Measurements from ENCODE around the gene TFB1M.

The TFB1M gene

DNA sequence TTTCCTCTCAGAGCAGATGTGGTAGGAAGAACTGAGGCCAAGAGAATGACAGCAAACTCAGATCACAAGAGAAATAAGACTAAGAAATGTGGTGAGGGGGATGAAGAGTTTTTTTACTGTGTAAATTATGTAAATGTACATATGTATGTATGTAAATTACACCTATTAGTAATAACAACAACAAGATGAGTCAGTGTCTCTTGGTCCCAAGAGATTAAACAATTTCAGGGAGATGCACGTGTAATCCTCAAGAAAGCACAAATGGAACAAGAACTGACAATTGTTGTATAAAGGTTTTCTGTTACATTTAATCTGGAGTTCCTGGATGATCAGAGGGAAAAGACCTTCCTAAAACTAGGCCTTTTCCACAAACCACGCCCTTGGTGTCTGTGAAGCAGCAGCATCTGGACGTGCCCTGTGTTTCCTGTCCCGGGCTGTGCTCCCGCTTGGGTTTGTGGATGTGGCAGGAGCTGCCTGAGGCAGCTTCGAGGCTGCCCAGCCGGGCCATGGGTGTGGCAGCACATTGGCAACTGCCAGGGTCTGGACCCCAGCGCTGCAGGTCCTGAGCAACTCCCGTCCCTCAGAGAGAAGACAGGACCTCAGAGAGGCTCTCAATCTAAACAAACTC, 49.5 kb downstream of the TFB1M start:
- no peak overlapping the region for H3K4me3 ChIP-seq (ENCODE audit: low read depth, low read length)
- no peak for DNase-seq (ENCODE audit: low read depth)
- no peak for TF ChIP-seq CTCF (IDR thresholded peaks at IDR 0.05; ENCODE audit: insufficient read depth, low read depth, low read length, missing control alignments)

DNA sequence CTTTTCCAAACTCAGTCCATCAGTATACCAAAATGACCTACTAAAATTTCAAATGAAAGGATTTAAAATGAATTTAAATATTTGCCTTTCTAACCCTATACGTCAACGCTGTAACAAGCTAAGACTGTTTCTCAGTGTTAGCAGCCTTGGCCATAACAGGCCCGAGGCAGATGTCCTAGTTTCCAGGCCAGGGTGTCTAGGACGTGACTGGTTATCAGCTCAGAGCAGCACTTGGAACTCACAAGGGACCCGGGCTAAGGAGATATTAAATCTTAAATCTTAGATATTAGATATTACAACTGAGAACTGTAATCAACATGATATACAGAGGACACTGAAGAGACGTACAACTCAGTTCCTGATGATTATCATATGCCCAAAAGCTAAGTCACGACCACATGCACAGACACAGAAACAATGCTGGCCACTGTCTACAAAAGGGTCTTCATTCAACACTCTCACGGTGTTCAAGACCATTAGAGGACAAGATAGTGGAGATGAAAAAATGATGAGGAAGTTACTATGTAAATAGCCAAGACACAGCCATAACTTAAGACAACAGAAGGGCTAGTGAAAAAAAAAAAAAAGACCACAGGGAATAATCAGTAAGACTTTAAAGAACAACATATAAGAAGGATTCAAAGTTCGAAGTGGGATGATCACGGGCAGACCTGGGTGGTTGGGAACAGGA, 50.8 kb downstream of the TFB1M start, which contains the start of gene CLDN20:
Gene CLDN20, plus strand, starts transcription at position 641 of the 691 bp plus-strand sequence. CDS start 11,707 bp downstream, outside the sequence.
- TF ChIP-seq CTCF (IDR thresholded peaks at IDR 0.05; ENCODE audit: insufficient read depth, low read depth, low read length, missing control alignments), result no peak
- no peak for DNase-seq (ENCODE audit: low read depth)
- H3K4me3 ChIP-seq (ENCODE audit: low read depth, low read length), result no peak within 1 kb of the TSS

- H3K4me3 ChIP-seq (ENCODE audit: low read depth, low read length), result no peak overlapping the region
Observed at GRCh38 chr6:155262655-155263054, 51.6 kb downstream of the TFB1M start.

DNA sequence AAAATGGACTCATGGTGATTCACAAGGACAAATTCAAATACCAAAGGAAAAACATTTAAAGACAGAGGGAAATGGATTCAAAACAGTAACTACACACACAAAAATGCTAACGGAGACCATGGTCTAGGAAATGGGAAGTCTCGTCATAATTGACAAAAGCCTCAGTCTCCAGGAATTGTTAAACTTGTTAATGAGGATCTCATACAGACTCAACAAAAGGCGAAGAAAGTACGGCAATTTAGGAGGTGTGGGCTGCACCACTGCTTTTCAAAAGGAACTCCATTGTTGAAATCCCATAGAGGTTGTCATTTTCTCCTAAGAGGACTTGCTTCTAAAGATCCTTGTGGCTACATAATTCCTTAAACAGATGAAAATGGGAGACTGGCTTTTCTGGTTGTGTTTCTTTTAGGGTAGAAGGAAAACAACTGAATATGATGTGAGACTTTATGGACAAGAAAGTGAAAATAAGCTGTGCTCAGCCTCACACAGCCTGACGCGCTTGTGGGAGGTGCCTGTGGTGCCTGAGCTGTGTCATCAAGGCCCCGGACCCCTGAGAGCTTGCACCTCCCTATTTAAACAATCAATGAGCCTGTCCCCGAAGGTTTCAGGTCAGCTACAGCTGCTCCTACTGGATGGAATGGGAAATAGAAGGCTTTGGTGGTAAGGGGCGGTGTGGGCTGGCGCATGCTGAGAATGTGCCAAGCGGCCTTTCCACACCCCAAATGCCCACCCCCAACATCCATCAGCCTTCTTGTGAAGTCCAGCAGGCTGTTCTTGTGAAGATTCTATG, 53.0 kb downstream of the TFB1M start:
- no peak for TF ChIP-seq CTCF (IDR thresholded peaks at IDR 0.05; ENCODE audit: insufficient read depth, low read depth, low read length, missing control alignments)
- DNase-seq (ENCODE audit: low read depth), result peak; percentile 37
- no peak overlapping the region for H3K4me3 ChIP-seq (ENCODE audit: low read depth, low read length)

More at GRCh38 chr6:155262655-155263054, 51.6 kb downstream of the TFB1M start:
- no peak for TF ChIP-seq CTCF (IDR thresholded peaks at IDR 0.05; ENCODE audit: insufficient read depth, low read depth, low read length, missing control alignments)
- DNase-seq (ENCODE audit: low read depth), result no peak

GRCh38 chr6:155260686-155261085, 53.6 kb downstream of the TFB1M start:
- no peak for TF ChIP-seq CTCF (IDR thresholded peaks at IDR 0.05; ENCODE audit: insufficient read depth, low read depth, low read length, missing control alignments)

DNA sequence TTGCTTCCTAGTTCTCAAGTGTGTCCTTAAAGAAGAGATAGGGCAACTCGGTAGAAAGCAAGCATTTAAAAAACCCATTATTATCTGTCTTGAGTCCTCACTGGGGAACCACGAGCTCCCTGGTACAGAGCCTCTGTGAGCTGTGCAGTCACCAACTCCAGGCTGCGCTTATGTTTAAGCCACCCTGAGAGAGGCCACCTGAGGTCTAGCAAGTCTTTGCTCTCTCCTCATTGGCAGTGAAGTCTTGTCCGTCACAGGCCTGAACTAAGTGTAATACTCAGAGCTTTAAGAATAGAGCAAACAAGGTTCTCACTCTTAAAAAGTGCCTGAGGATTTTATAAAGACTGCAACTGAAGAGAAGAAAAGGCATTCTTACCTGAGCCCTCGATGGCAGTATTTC, 54.4 kb downstream of the TFB1M start:
- TF ChIP-seq CTCF (IDR thresholded peaks at IDR 0.05; ENCODE audit: insufficient read depth, low read depth, low read length, missing control alignments), result no peak
- no peak overlapping the region for H3K4me3 ChIP-seq (ENCODE audit: low read depth, low read length)
- DNase-seq (ENCODE audit: low read depth), result no peak

More at GRCh38 chr6:155260686-155261085, 53.6 kb downstream of the TFB1M start:
- peak; percentile 48 for DNase-seq (ENCODE audit: low read depth)
- no peak overlapping the region for H3K4me3 ChIP-seq (ENCODE audit: low read depth, low read length)
